GM12878 (cell line): ENCODE data around the gene OSBPL2. TPM values are rescaled to one million over a fixed set of nuclear protein-coding genes. Genes with fewer than 3 reads are reported as not detected.

Source experiments
- ATAC-seq: fragments of 200-7000 bp; cut with Tn5 transposase; 3 replicates; pipeline ENCODE4 v1.9.1; 2020; ENCODE audit warnings: mild to moderate bottlenecking, moderate library complexity
- BruUV-seq: library from RNA; stranded (reverse); fragments of 400-500 nt; replicated peaks from 2 replicates; lab custom pipeline; 2021; lab: Mats Ljungman, UMichigan
- CTCF ChIA-PET: fragments of 300-600 bp; sonication (Branson Sonifier 250); formaldehyde crosslinking; extraction: SDS; loops from one replicate; lab custom pipeline; 2021; ENCODE audit warnings: inconsistent platforms; lab: Yijun Ruan, JAX
- POLR2A ChIA-PET: fragments of 350-600 bp; formaldehyde crosslinking; extraction: SDS; loops from one replicate; lab custom pipeline; 2021; ENCODE audit warnings: inconsistent platforms; lab: Charles Lee
- RAD21 ChIA-PET: fragments of 300-600 bp; sonication (Branson Sonifier 250); formaldehyde crosslinking; loops from one replicate; lab custom pipeline; 2023; ENCODE audit warnings: antibody characterized with exemption; ENCODE audit not compliant: unreplicated experiment; lab: Charles Lee
- SMC1A ChIA-PET: fragments of 300-600 bp; sonication (Branson Sonifier 250); formaldehyde crosslinking; loops from one replicate; lab custom pipeline; 2023; ENCODE audit not compliant: unreplicated experiment, uncharacterized antibody; lab: Charles Lee
- DNase-seq: peaks from one replicate; pipeline ENCODE4 v3.0.0-alpha.2; 2011; ENCODE audit warnings: low read depth, low spot score
- FAIRE-seq: peaks from 3 replicates; lab custom pipeline; 2011; peaks lifted over from hg19 to GRCh38; lab: Jason Lieb, UNC
- H2AFZ ChIP-seq: 2 replicates; pipeline ENCODE4 v1.6.0; 2011; ENCODE audit warnings: low read depth, low read length, control low read depth; ENCODE audit not compliant: control insufficient read depth
- H3K27ac ChIP-seq: 2 replicates; pipeline ENCODE4 v1.5.1; 2011; ENCODE audit warnings: control low read depth; ENCODE audit not compliant: control insufficient read depth, insufficient read depth
- H3K27me3 ChIP-seq, 2 experiments: replicated peaks in 1 of 2; 2 replicates each; pipeline versions ENCODE4 v1.6.0 to v1.6.1; 2011; ENCODE audit warnings: low read length in 1 of 2; ENCODE audit not compliant: control insufficient read depth in 2 of 2, insufficient read depth in 2 of 2
- H3K36me3 ChIP-seq, 2 experiments: 2 replicates each; pipeline ENCODE4 v1.5.1; 2011; ENCODE audit warnings: low read length in 1 of 2; ENCODE audit not compliant: control insufficient read depth in 2 of 2, insufficient read depth in 2 of 2
- H3K4me1 ChIP-seq: 2 replicates; pipeline ENCODE4 v1.6.1; 2011; ENCODE audit warnings: mild to moderate bottlenecking, low read length, moderate library complexity, mixed read lengths; ENCODE audit not compliant: control insufficient read depth, insufficient read depth
- H3K4me2 ChIP-seq: 2 replicates; pipeline ENCODE4 v1.6.0; 2011; ENCODE audit warnings: control low read depth; ENCODE audit not compliant: control insufficient read depth, insufficient read depth
- H3K4me3 ChIP-seq: fragments of 200-600 bp; sonication (generic); 2 replicates; pipeline ENCODE4 v1.5.1; 2016
- H3K79me2 ChIP-seq: 2 replicates; pipeline ENCODE4 v1.6.0; 2011; ENCODE audit warnings: low read length; ENCODE audit not compliant: control insufficient read depth, insufficient read depth
- H3K9ac ChIP-seq: 2 replicates; pipeline ENCODE4 v1.8.0; 2011; ENCODE audit warnings: low read length, control low read depth, mixed read lengths; ENCODE audit not compliant: control insufficient read depth, insufficient read depth
- H3K9me3 ChIP-seq: replicated peaks from 3 replicates; pipeline ENCODE4 v1.5.1; 2011; ENCODE audit warnings: mild to moderate bottlenecking, low read length; ENCODE audit not compliant: control insufficient read depth, insufficient read depth
- H4K20me1 ChIP-seq: 2 replicates; pipeline ENCODE4 v1.6.0; 2011; ENCODE audit not compliant: control insufficient read depth, insufficient read depth
- HSF1 ChIP-seq: fragments of 150-350 bp; IDR thresholded peaks from 2 replicates; pipeline ENCODE4 v1.6.1; 2014; ENCODE audit warnings: mild to moderate bottlenecking, low read depth, low read length
- POLR2A ChIP-seq: IDR thresholded peaks from 2 replicates; pipeline ENCODE4 v1.6.1; 2011; ENCODE audit warnings: low read depth, mild to moderate bottlenecking, low read length
- ZNF24 ChIP-seq: fragments of 450-650 bp; IDR thresholded peaks from 2 replicates; pipeline ENCODE4 v1.6.1; 2017; ENCODE audit warnings: antibody characterized with exemption, mild to moderate bottlenecking
- WGBS: methylation state at CpG from one replicate; pipeline ENCODE4 v1.1.6; 2016; ENCODE audit warnings: low lambda C conversion rate; ENCODE audit not compliant: insufficient replicate concordance, insufficient coverage; ENCODE audit errors: missing lambda C conversion rate; 5-methylcytosine and 5-hydroxymethylcytosine counted together
- in situ Hi-C: fragments of 300-500 bp; cut with MboI; formaldehyde crosslinking; loops from 9 replicates; pipeline ENCODE4 v1.14.3; 2018; ENCODE audit warnings: mixed read lengths
- intact Hi-C: fragments of 100-400 bp; cut with micrococcal nuclease; formaldehyde crosslinking; loops from one replicate; pipeline ENCODE4 v1.14.2; 2022; ENCODE audit not compliant: unreplicated experiment
- polyA plus RNA-seq, 11 experiments: library from polyadenylated mRNA; depleted of rRNA in 4 of 11; unstranded in 6 of 11; stranded (reverse) in 5 of 11; fragments of >200 nt; fragmentation: Nextera tagmentation in 4 of 11; fragmentation: Illumina TruSeq in 1 of 11; extraction: Ambion mirVana in 4 of 11; extraction: Trizol in 1 of 11; gene quantifications; 1 replicate in 1 of 11; 2 replicates in 10 of 11; pipeline versions ENCODE4 v1.2.1 to v1.2.3, GENCODE V29; 2011 to 2016; ENCODE audit warnings: inconsistent platforms in 2 of 11, missing spikeins in 2 of 11, low read depth in 1 of 11
- total RNA-seq, 4 experiments: library from RNA; depleted of rRNA in 3 of 4; stranded (reverse); fragments of >200 nt in 3 of 4; fragmentation: Illumina TruSeq in 1 of 4; extraction: Trizol in 1 of 4; gene quantifications; 2 replicates each; pipeline versions ENCODE4 v1.2.1 to v1.2.3, GENCODE V29; 2013 to 2021

The OSBPL2 gene
- total and polyA plus RNA-seq, 10 of the 15 experiments (the other 5 are each of a cell fraction or from before 2014, with no cell fraction given) = 2.8 to 22.3 (median 14.7) TPM

DNA sequence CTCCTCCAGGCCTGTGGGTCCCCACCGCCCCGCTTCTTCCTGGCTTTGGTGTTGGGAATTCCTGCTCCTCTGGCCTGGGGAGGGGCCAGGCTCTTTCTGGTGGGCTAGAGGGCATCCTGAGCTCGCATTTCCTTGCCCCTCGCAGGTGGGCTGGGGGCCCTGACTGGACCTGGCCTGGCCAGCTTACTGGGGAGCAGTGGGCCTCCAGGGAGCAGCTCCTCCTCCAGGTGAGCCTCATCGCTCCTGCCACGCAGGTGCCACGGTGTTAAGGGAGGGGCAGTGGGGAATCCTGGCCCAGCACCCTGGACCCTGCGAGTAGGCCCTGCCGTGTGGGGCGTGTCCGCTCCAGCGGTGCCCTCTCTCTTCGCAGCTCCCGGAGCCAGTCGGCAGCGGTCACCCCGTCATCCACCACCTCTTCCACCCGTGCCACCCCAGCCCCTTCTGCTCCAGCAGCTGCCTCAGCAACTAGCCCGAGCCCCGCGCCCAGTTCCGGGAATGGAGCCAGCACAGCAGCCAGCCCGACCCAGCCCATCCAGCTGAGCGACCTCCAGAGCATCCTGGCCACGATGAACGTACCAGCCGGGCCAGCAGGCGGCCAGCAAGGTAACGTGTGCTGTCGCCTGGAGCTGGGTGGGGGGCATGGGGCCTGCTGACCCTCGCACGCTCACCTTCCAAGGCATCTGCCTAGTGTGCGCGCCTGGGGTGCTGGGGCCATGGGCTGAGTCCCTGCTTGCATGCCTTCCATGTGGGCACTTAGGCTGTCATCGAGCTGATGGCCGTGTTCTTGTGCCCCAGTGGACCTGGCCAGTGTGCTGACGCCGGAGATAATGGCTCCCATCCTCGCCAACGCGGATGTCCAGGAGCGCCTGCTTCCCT, 69.1 kb downstream of the OSBPL2 start:
- H3K27me3 ChIP-seq = no peaks in the 10 kb centered on the region
- POLR2A ChIA-PET = no interaction called here
- TF ChIP-seq POLR2A (peak; percentile 36; the same call in 1 of the 2 replicates), HSF1 (no peak), ZNF24 (no peak)
- peaks cover 10% of the 10 kb centered on the region for H3K4me1 ChIP-seq
- CTCF ChIA-PET = no interaction called here
- ATAC-seq = no peak
- BruUV-seq = no TSS peak
- WGBS = 96% methylated on average over 32 of the region's 42 CpGs
- H3K9ac ChIP-seq = no peak overlapping the region
- H4K20me1 ChIP-seq = peaks cover 13% of the 10 kb centered on the region
- no peak overlapping the region for H3K4me3 ChIP-seq
- H3K9me3 ChIP-seq = no peaks in the 10 kb centered on the region
- H3K79me2 ChIP-seq = peaks cover 34% of the 10 kb centered on the region
- no peak for FAIRE-seq
- in situ Hi-C loops = loop anchor here (5.0 to 10.0 kb wide), 2 partner anchors 75 to 307 kb away; no protein-coding TSS in a partner anchor
- H2AFZ ChIP-seq = no peak overlapping the region
- H3K27ac ChIP-seq = no peak overlapping the region
- SMC1A ChIA-PET = no interaction called here
- peaks cover 15 to 26% of the 10 kb centered on the region in 2 experiments; a peak in 3 of 4 replicates for H3K36me3 ChIP-seq
- intact Hi-C loops = no loop called here
- no peak overlapping the region for H3K4me2 ChIP-seq
- RAD21 ChIA-PET = no interaction called here
- no peak for DNase-seq
